Activated B cell treated with CpG ODN at 0.5 μM for 24 hours (primary cell): ENCODE data around the gene ABR. TPM values are rescaled to one million over a fixed set of nuclear protein-coding genes. Genes with fewer than 3 reads are reported as not detected.

Experiments
- ATAC-seq: fragments of 200-7000 bp; cut with Tn5 transposase; one replicate; pipeline ENCODE4 v1.10.0; 2021; ENCODE audit warnings: low read depth, mild to moderate bottlenecking, moderate library complexity
- CTCF ChIA-PET: fragments of 350-600 bp; sonication (Branson Sonifier 250); formaldehyde crosslinking; loops from one replicate; lab custom pipeline; 2021; ENCODE audit warnings: antibody characterized with exemption; lab: Charles Lee
- POLR2A ChIA-PET: fragments of 350-600 bp; sonication (Branson Sonifier 250); formaldehyde crosslinking; loops from one replicate; lab custom pipeline; 2021; ENCODE audit warnings: antibody characterized with exemption; lab: Charles Lee
- DNase-seq: peaks from one replicate; pipeline ENCODE4 v3.0.0; 2022
- H3K27ac Mint-ChIP-seq: one replicate; pipeline ENCODE4 v1.8.0; 2020; ENCODE audit warnings: mixed read lengths
- H3K27me3 Mint-ChIP-seq: one replicate; pipeline ENCODE4 v1.8.0; 2021; ENCODE audit warnings: mixed read lengths
- H3K36me3 Mint-ChIP-seq: one replicate; pipeline ENCODE4 v1.8.0; 2021; ENCODE audit warnings: low read depth, mixed read lengths
- H3K4me1 Mint-ChIP-seq: one replicate; pipeline ENCODE4 v1.8.0; 2021; ENCODE audit warnings: mixed read lengths
- H3K4me3 Mint-ChIP-seq: one replicate; pipeline ENCODE4 v1.8.0; 2020; ENCODE audit warnings: mild to moderate bottlenecking, mixed read lengths
- H3K9me3 Mint-ChIP-seq: one replicate; pipeline ENCODE4 v1.8.0; 2020; ENCODE audit warnings: mixed read lengths
- intact Hi-C: fragments of 100-400 bp; cut with micrococcal nuclease; formaldehyde crosslinking; loops from one replicate; pipeline ENCODE4 v1.15.1; 2024
- total RNA-seq: library from RNA; stranded (reverse); gene quantifications from 2 replicates; pipeline ENCODE4 v1.2.3, GENCODE V29; 2022
- TF ChIP-seq, protein P1 (sequence below): fragments of 200-600 bp; IDR thresholded peaks from one replicate; pipeline ENCODE4 v1.8.0; 2022; ENCODE audit warnings: antibody characterized with exemption, mild to moderate bottlenecking

ABR gene
- total RNA-seq, 1 donor from 2014 or later: 150 TPM

DNA sequence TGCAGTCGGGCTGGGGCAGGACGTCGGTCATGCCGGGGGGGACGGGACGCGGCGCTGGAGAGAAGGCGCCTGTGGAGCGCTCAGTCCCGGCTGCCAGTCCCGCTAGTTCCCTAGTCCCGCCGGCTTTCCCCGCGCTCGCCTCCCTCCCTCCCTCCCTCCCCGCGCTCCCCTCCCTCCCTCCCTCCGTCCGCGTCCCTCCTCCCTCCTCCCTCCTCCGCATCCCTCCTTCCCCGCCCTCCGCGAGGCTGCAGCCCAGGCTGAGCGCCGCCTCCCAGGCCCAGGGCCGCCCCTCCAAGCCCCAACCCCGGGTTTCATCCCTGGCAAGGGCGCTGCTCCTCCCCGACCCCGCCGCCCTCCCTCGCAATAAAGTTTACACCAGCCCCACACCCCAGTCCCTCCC, 148.1 kb downstream of the ABR start:
- ATAC-seq (no peak), DNase-seq (no peak)
- Mint-ChIP-seq H3K4me1 (peaks cover 24% of the 10 kb centered on the region), H3K4me3 (no peak overlapping the region), H3K27me3 (no peaks in the 10 kb centered on the region), H3K9me3 (no peaks in the 10 kb centered on the region), H3K36me3 (peaks cover 18% of the 10 kb centered on the region), H3K27ac (no peak overlapping the region)
- ChIA-PET CTCF (no interaction called here), POLR2A (no interaction called here)
- TF ChIP-seq, protein P1, sequence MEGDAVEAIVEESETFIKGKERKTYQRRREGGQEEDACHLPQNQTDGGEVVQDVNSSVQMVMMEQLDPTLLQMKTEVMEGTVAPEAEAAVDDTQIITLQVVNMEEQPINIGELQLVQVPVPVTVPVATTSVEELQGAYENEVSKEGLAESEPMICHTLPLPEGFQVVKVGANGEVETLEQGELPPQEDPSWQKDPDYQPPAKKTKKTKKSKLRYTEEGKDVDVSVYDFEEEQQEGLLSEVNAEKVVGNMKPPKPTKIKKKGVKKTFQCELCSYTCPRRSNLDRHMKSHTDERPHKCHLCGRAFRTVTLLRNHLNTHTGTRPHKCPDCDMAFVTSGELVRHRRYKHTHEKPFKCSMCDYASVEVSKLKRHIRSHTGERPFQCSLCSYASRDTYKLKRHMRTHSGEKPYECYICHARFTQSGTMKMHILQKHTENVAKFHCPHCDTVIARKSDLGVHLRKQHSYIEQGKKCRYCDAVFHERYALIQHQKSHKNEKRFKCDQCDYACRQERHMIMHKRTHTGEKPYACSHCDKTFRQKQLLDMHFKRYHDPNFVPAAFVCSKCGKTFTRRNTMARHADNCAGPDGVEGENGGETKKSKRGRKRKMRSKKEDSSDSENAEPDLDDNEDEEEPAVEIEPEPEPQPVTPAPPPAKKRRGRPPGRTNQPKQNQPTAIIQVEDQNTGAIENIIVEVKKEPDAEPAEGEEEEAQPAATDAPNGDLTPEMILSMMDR: no peak
- intact Hi-C loops: no loop called here

DNA sequence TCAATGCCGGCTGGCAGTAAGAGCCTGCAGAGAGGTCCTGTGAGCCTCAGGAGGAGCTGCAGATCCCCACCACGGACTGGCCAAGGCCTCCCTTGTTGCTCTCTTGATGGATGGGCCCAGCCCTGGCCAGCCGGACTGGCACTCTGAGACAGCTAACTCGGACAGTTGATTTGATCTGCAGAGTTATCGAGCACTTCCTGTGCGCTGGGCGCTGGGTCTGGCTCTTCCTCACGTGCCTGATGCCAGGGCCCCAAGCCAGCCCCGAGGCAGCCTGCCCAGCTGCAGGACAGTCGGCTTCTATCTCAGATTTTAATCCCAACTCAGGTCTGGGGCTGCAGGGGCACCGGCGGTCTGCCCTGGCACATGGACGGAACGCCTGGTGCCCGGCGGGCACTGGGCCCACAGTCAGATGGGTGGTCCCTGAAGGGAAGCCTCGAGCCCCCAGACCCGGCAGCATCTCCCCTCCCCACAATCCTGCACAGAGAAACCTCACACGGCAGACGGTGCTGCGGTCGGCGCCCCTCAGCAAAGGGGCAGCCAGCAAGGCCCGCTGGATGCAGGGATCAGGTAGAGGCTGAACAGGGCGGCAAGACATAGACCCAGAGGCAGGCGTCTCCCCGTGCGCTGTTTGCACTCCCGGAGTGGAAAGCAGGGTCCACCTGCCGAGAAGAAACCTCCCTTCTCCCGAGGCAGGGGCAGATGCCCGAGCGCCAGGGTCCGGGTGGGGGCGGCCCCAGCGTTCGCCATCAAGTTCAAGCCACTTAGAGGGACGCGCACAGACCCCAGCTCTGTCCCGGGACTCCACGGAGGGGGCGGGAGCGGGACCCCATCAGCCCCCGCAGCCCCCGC, 148.9 kb downstream of the ABR start:
- intact Hi-C loops: no loop called here
- POLR2A ChIA-PET: no interaction called here
- no peak for ATAC-seq

DNA sequence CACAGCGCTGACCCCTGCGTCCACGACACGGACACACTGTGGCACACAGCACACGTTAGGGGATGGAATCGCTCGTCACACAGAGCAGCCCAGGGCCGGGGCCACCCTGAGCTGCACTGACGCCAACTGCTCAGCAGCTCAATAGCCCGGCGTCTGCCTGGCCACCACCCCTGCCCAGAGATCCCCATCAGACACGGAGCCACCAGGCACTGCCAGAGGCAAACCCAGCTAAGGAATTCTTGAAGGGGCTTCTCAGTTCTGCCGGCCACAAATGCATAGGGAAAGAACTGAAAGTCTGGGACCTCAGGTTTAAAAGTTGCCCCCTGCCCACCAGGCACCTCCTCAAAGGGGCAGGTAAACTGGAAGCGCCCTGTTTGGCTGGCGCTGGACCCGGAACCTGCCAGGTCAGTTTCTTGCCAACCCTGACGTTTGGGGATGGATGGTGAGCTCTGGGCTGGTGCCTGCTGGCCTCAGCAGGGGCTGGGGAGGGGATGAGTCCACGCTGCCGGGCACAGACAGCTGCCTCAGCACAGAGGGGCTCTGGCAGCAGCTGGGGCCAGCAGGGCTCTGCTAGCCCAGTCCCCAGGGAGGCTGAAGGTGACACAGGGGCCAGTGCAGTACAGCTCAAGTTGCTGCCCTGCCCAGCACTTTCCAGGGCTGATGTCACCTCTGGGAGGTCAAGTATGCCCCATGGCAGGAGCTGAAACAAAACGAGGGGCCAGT, 149.7 kb downstream of the ABR start:
- Mint-ChIP-seq H3K36me3 (peaks cover 24% of the 10 kb centered on the region), H3K27ac (no peak overlapping the region), H3K4me3 (no peak overlapping the region), H3K27me3 (no peaks in the 10 kb centered on the region), H3K9me3 (no peaks in the 10 kb centered on the region), H3K4me1 (peaks cover 24% of the 10 kb centered on the region)
- ChIA-PET CTCF (no interaction called here), POLR2A (no interaction called here)
- TF ChIP-seq, protein P1: no peak
- DNase-seq (no peak), ATAC-seq (no peak)
- intact Hi-C loops: no loop called here

More for the DNA sequence above, 148.9 kb downstream of the ABR start:
- Mint-ChIP-seq H3K27me3 (no peaks in the 10 kb centered on the region), H3K36me3 (peaks cover 20% of the 10 kb centered on the region), H3K9me3 (no peaks in the 10 kb centered on the region), H3K4me1 (peaks cover 24% of the 10 kb centered on the region), H3K27ac (no peak overlapping the region), H3K4me3 (no peak overlapping the region)
- CTCF ChIA-PET: no interaction called here
- DNase-seq: no peak
- TF ChIP-seq, protein P1: no peak

DNA sequence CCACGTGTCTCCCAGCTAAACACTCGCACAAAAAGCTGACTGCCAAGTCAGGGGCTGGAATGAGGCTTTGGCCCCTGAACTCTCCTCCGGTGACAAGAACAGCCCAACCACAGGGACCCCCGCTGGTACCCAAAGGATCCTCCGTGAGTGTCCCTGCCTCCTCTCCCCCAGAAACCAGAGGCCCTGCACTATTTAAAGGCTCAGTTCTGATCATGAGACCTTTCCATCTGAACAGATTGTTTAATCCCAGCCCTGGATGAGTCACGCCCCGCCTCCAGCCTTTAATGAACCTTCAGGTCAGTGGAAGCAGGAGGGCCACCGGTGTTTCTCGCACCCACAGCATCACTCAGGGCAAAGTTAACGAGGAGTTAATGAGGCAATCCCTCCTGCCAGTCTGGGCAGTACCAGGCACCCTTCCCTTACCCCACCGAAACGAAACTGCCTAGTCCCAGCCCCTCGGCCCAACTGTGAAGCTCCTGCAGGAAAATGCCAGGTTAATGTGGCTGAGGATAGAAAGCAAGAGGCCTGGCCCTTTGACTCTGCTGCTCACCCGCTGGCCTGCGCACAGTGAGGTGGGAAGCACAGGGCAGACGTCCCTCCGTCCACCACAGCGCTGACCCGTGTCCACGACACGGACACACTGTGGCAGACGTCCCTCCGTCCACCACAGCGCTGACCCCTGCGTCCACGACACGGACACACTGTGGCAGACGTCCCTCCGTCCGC, 150.4 kb downstream of the ABR start:
- Mint-ChIP-seq H3K9me3 (no peaks in the 10 kb centered on the region), H3K27me3 (no peaks in the 10 kb centered on the region), H3K4me3 (no peak overlapping the region), H3K27ac (no peak overlapping the region), H3K36me3 (peaks cover 22% of the 10 kb centered on the region), H3K4me1 (peaks cover 19% of the 10 kb centered on the region)
- CTCF ChIA-PET: no interaction called here
- ATAC-seq: no peak
- POLR2A ChIA-PET: interaction anchor here (0.7 kb wide), 1 partner anchor 33 kb away, joined by 5 read pairs; no protein-coding TSS in a partner anchor
- TF ChIP-seq, protein P1: no peak
- intact Hi-C loops: no loop called here
- DNase-seq: no peak
